ENCODE results near the gene ZNF283. TPM values are rescaled to one million over a fixed set of nuclear protein-coding genes. Genes with fewer than 3 reads are reported as not detected.

The ZNF283 gene
- total and polyA plus RNA-seq, 9 of the 15 experiments (the other 6 are each of a cell fraction or from before 2014, with no cell fraction given), result 6.0 to 19.5 (median 9.8) TPM

DNA sequence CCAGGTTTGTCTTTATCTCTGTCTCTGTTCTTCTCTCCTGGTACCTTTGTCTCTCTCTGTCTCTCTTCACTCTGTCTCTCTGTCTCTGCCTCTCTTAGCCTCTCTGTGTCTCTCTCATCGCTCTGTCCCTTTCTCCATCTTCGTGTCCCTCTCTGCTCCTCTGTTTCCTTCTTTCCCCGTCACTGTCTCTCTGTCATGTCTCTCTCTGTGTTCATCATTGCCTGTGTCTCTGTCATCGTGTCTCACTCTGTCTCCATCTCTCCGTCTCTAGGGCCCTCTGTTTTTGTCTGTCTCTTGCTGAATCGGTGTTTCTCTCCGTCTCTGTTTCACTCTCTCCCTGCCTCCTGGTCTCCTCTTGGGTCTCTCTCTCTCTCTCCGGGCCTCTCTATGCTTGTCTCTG is 43.5 kb upstream of the ZNF283 start (continued):
- TF ChIP-seq TFAM (CRISPR knock-in tag; conservative IDR thresholded peaks at IDR 0.05) (no peak), ETS2 (tag; IDR thresholded peaks at IDR 0.05; ENCODE audit: borderline replicate concordance, poor library complexity, severe bottlenecking) (no peak), LARP7 (IDR thresholded peaks at IDR 0.05) (0 out of 2 replicates have a peak, but pooled peaks have one; percentile 46), ZBTB43 (CRISPR knock-in tag; IDR thresholded peaks at IDR 0.05) (no peak), BRD9 (IDR thresholded peaks at IDR 0.05; ENCODE audit: low read depth, partially characterized antibody) (peak; percentile 45), CBFB (CRISPR knock-in tag; IDR thresholded peaks at IDR 0.05) (no peak), CEBPB (tag; IDR thresholded peaks at IDR 0.05) (no peak), BCOR (IDR thresholded peaks at IDR 0.05) (peak; percentile 71; the same call in 1 of the 2 replicates), FOXM1 (IDR thresholded peaks at IDR 0.05; ENCODE audit: low read depth) (no peak), FOXM1 (CRISPR knock-in tag; IDR thresholded peaks at IDR 0.05; ENCODE audit: low read depth) (no peak), SAFB (IDR thresholded peaks at IDR 0.05; ENCODE audit: borderline replicate concordance, low read depth, low read length) (no peak), ZNF263 (CRISPR knock-in tag; IDR thresholded peaks at IDR 0.05; ENCODE audit: borderline replicate concordance) (no peak), TCF7 (IDR thresholded peaks at IDR 0.05; ENCODE audit: borderline replicate concordance) (no peak), ERF (CRISPR knock-in tag; IDR thresholded peaks at IDR 0.05) (no peak), RFX7 (CRISPR knock-in tag; IDR thresholded peaks at IDR 0.05) (no peak), NFRKB (IDR thresholded peaks at IDR 0.05; ENCODE audit: low read depth) (peak; percentile 28), POLR2A (conservative IDR thresholded peaks at IDR 0.05) (no peak), ZHX1 (conservative IDR thresholded peaks at IDR 0.05; ENCODE audit: low read length) (no peak), THRAP3 (IDR thresholded peaks at IDR 0.05; ENCODE audit: borderline replicate concordance) (peak; percentile 67; the same call in 1 of the 2 replicates), EP300 (IDR thresholded peaks at IDR 0.05; ENCODE audit: low read length) (no peak), ZNF175 (CRISPR knock-in tag; IDR thresholded peaks at IDR 0.05; ENCODE audit: low read depth) (no peak), MAFF (IDR thresholded peaks at IDR 0.05; ENCODE audit: low read length) (no peak), SMARCA5 (IDR thresholded peaks at IDR 0.05) (0 out of 2 replicates have a peak, but pooled peaks have one; percentile 49), NFE2L1 (tag; IDR thresholded peaks at IDR 0.05; ENCODE audit: borderline replicate concordance, low read depth) (no peak)
- TF ChIP-seq, protein P1, sequence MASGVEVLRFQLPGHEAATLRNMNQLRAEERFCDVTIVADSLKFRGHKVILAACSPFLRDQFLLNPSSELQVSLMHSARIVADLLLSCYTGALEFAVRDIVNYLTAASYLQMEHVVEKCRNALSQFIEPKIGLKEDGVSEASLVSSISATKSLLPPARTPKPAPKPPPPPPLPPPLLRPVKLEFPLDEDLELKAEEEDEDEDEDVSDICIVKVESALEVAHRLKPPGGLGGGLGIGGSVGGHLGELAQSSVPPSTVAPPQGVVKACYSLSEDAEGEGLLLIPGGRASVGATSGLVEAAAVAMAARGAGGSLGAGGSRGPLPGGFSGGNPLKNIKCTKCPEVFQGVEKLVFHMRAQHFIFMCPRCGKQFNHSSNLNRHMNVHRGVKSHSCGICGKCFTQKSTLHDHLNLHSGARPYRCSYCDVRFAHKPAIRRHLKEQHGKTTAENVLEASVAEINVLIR (CRISPR knock-in tag; IDR thresholded peaks at IDR 0.05), result no peak

All from K562 (cell line).